DND-41 (cell line): Measurements from ENCODE around the gene AMIGO2.

ENCODE experiments used
- ATAC-seq: fragments of 200-7000 bp; cut with Tn5 transposase; 3 replicates; pipeline ENCODE4 v1.9.1; 2021; ENCODE audit warnings: low read depth; ENCODE audit not compliant: insufficient read depth
- DNase-seq: peaks from one replicate; pipeline ENCODE4 v3.0.0-alpha.2; 2020
- H2AFZ ChIP-seq: 2 replicates; pipeline ENCODE4 v1.6.0; 2012; ENCODE audit warnings: low read depth, low read length
- H3K27ac ChIP-seq: 2 replicates; pipeline ENCODE4 v1.5.1; 2012; ENCODE audit warnings: low read length, inconsistent platforms
- H3K27me3 ChIP-seq: fragments of 200-600 bp; sonication (generic); 2 replicates; pipeline ENCODE4 v1.6.0; 2012; ENCODE audit warnings: low read length, mild to moderate bottlenecking, inconsistent platforms; ENCODE audit not compliant: insufficient read depth, poor library complexity
- H3K36me3 ChIP-seq: 2 replicates; pipeline ENCODE4 v1.5.1; 2012; ENCODE audit warnings: low read length, inconsistent platforms; ENCODE audit not compliant: insufficient read depth
- H3K4me1 ChIP-seq: 2 replicates; pipeline ENCODE4 v1.5.1; 2012; ENCODE audit warnings: mild to moderate bottlenecking, low read length; ENCODE audit not compliant: insufficient read depth
- H3K4me2 ChIP-seq: 2 replicates; pipeline ENCODE4 v1.6.0; 2012; ENCODE audit warnings: mild to moderate bottlenecking, moderate library complexity, low read length, inconsistent platforms; ENCODE audit not compliant: insufficient read depth
- H3K4me3 ChIP-seq, 2 experiments: fragments of 200-600 bp in 1 of 2; shearing (Covaris generic) in 1 of 2; 2 replicates each; pipeline ENCODE4 v1.5.1; 2012 to 2016; ENCODE audit warnings: inconsistent platforms in 2 of 2, low read length in 2 of 2, mild to moderate bottlenecking in 2 of 2, low read depth in 1 of 2, moderate library complexity in 1 of 2
- H3K79me2 ChIP-seq: 2 replicates; pipeline ENCODE4 v1.6.0; 2012; ENCODE audit warnings: low read length, inconsistent platforms; ENCODE audit not compliant: insufficient read depth
- H3K9ac ChIP-seq: 2 replicates; pipeline ENCODE4 v1.6.0; 2012; ENCODE audit warnings: low read depth, mild to moderate bottlenecking, inconsistent platforms, low read length, moderate library complexity
- H3K9me3 ChIP-seq: 2 replicates; pipeline ENCODE4 v1.5.1; 2012; ENCODE audit warnings: low read length, moderate library complexity, mild to moderate bottlenecking, inconsistent platforms; ENCODE audit not compliant: insufficient read depth, severe bottlenecking
- H4K20me1 ChIP-seq: 2 replicates; pipeline ENCODE4 v1.6.0; 2012; ENCODE audit warnings: low read length; ENCODE audit not compliant: insufficient read depth
- CTCF ChIP-seq: IDR thresholded peaks from 2 replicates; pipeline ENCODE4 v1.5.1; 2012; ENCODE audit warnings: borderline replicate concordance, low read length, moderate library complexity, mild to moderate bottlenecking; ENCODE audit not compliant: poor library complexity, severe bottlenecking; ENCODE audit errors: extremely low read depth
- EZH2 ChIP-seq: IDR thresholded peaks from 3 replicates; pipeline ENCODE4 v1.6.1; 2012; ENCODE audit warnings: borderline replicate concordance, low read depth, mild to moderate bottlenecking, moderate library complexity, low read length, inconsistent platforms; ENCODE audit not compliant: severe bottlenecking

The AMIGO2 gene

GRCh38 chr12:47097276-47097896 lies 17.6 kb upstream of the AMIGO2 start:
- no peaks in the 10 kb centered on the region for H4K20me1 ChIP-seq
- no peaks in the 10 kb centered on the region for H3K36me3 ChIP-seq
- TF ChIP-seq EZH2 (no peak), CTCF (no peak)
- no peak overlapping the region for H3K4me3 ChIP-seq
- ATAC-seq = no peak
- H3K9ac ChIP-seq = no peak overlapping the region
- H3K27ac ChIP-seq = no peak overlapping the region
- H3K79me2 ChIP-seq = no peaks in the 10 kb centered on the region
- no peaks in the 10 kb centered on the region for H3K9me3 ChIP-seq
- no peaks in the 10 kb centered on the region for H3K27me3 ChIP-seq
- no peak for DNase-seq
- no peaks in the 10 kb centered on the region for H3K4me1 ChIP-seq
- H2AFZ ChIP-seq = no peak overlapping the region
- no peak overlapping the region for H3K4me2 ChIP-seq

DNA sequence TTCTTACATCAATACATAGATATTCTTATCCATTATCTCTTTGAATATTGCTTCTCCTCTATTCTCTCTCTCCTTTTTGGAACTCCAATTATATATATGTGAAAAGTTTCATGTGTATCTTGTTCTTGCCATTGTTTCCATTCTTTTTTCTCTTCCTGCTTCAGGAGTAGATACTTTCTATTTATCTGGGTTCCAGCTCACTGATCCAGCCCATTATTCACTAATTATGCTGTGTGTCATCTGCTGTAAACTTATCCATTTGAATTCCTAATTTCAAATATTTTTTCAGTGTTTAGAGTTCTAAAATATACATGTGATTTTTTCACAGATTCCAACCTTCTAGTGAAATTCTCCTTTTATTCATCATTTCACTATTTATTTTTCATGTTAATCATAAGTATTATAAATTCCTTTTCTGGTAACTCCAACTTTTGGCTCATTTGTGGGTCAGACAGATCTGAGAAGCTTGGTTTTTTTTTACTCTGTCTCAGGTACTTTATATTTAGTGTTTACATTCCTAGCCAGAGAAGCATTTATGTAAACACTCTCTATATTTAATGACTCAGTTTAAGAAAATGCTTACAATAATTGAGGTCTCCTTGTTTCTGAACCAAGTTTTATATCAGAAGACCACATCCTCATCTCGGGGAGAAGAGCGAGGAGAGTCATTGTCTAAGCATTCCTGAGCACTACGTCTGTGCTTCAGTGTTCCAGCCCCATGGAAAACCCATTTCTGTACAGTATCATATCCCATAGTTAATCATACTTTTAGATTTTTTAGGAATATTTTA lies 15.9 kb upstream of the AMIGO2 start:
- Histone ChIP-seq H3K36me3 (no peaks in the 10 kb centered on the region), H3K9ac (no peak overlapping the region), H3K27ac (no peak overlapping the region), H3K4me1 (no peaks in the 10 kb centered on the region), H3K27me3 (no peaks in the 10 kb centered on the region), H3K4me2 (no peak overlapping the region), H4K20me1 (no peaks in the 10 kb centered on the region), H2AFZ (no peak overlapping the region), H3K9me3 (no peaks in the 10 kb centered on the region), H3K4me3 (no peak overlapping the region), H3K79me2 (no peaks in the 10 kb centered on the region)
- ATAC-seq = no peak
- TF ChIP-seq CTCF (no peak), EZH2 (no peak)
- DNase-seq = no peak

DNA sequence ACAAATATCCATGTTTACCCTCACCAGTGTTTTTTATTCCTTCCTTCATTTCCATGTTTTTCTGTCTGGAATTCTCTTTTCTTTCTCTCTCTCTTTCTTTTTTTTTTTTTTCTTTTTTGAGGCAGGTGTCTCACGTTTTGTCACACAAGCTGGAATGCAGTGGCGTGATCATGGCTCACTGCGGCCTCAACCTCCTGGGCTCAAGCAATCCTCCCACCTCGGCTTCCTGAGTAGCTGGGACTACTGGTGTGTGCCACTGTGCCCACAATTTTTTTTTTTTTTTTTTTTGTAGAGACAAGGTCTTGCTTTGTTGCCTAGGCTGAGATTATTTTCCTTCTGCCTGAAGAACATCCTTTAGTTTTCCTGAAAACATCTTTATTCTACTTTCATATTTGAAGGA lies 15.0 kb upstream of the AMIGO2 start:
- H3K9ac ChIP-seq = no peak overlapping the region
- no peaks in the 10 kb centered on the region for H4K20me1 ChIP-seq
- H3K27ac ChIP-seq = no peak overlapping the region
- H3K4me3 ChIP-seq = no peak overlapping the region
- DNase-seq = no peak
- no peak for TF ChIP-seq CTCF
- no peak for TF ChIP-seq EZH2
- H3K4me2 ChIP-seq = no peak overlapping the region
- no peaks in the 10 kb centered on the region for H3K9me3 ChIP-seq
- H3K4me1 ChIP-seq = no peaks in the 10 kb centered on the region
- ATAC-seq = no peak
- H3K27me3 ChIP-seq = no peaks in the 10 kb centered on the region
- H3K36me3 ChIP-seq = no peaks in the 10 kb centered on the region
- H2AFZ ChIP-seq = no peak overlapping the region
- no peaks in the 10 kb centered on the region for H3K79me2 ChIP-seq
